H9 (cell line): ENCODE measurements around the gene PLEKHA7. TPM values are rescaled to one million over a fixed set of nuclear protein-coding genes. Genes with fewer than 3 reads are reported as not detected.

ENCODE experiments used
- DNase-seq: peaks from one replicate; pipeline ENCODE4 v3.0.0-alpha.2; 2017
- H2AFZ ChIP-seq: one replicate; pipeline ENCODE4 v1.6.1; 2013; ENCODE audit warnings: mild to moderate bottlenecking, low read length, control low read depth, moderate library complexity
- H2AK5ac ChIP-seq: 2 replicates; pipeline ENCODE4 v1.6.1; 2013; ENCODE audit warnings: low read length, control low read depth, mixed read lengths; ENCODE audit not compliant: insufficient read length
- H2BK120ac ChIP-seq: one replicate; pipeline ENCODE4 v1.6.1; 2013; ENCODE audit warnings: low read depth, mild to moderate bottlenecking, low read length, control low read depth, inconsistent platforms; ENCODE audit not compliant: poor library complexity, severe bottlenecking
- H2BK12ac ChIP-seq: 2 replicates; pipeline ENCODE4 v1.6.1; 2013; ENCODE audit warnings: low read length, control low read depth, mixed read lengths, low read depth; ENCODE audit not compliant: insufficient read length
- H2BK15ac ChIP-seq: 2 replicates; pipeline ENCODE4 v1.6.1; 2013; ENCODE audit warnings: low read depth, low read length, control low read depth
- H2BK20ac ChIP-seq: one replicate; pipeline ENCODE4 v1.6.1; 2013; ENCODE audit warnings: low read depth, mild to moderate bottlenecking, low read length, control low read depth, inconsistent platforms; ENCODE audit not compliant: poor library complexity, severe bottlenecking
- H2BK5ac ChIP-seq: 2 replicates; pipeline ENCODE4 v1.6.1; 2013; ENCODE audit warnings: low read length, control low read depth, mixed read lengths; ENCODE audit not compliant: insufficient read length
- H3K14ac ChIP-seq: 2 replicates; pipeline ENCODE4 v1.6.1; 2013; ENCODE audit warnings: low read length, control low read depth; ENCODE audit not compliant: insufficient read depth
- H3K18ac ChIP-seq: 2 replicates; pipeline ENCODE4 v1.6.1; 2013; ENCODE audit warnings: low read depth, mild to moderate bottlenecking, mixed read lengths, low read length, control low read depth; ENCODE audit not compliant: insufficient read length
- H3K23ac ChIP-seq: 2 replicates; pipeline ENCODE4 v1.6.1; 2013; ENCODE audit warnings: low read length, control low read depth, mixed read lengths, low read depth; ENCODE audit not compliant: insufficient read length
- H3K23me2 ChIP-seq: 2 replicates; pipeline ENCODE4 v1.6.1; 2013; ENCODE audit warnings: low read depth, mild to moderate bottlenecking, mixed read lengths, low read length, control low read depth; ENCODE audit not compliant: insufficient read length, poor library complexity, severe bottlenecking
- H3K27ac ChIP-seq: 2 replicates; pipeline ENCODE4 v1.5.1; 2013; ENCODE audit warnings: low read length, control low read depth, mixed read lengths, low read depth; ENCODE audit not compliant: insufficient read length
- H3K27me3 ChIP-seq: 2 replicates; pipeline ENCODE4 v1.6.1; 2013; ENCODE audit warnings: low read length, control low read depth, inconsistent platforms; ENCODE audit not compliant: insufficient read depth
- H3K4ac ChIP-seq: 2 replicates; pipeline ENCODE4 v1.6.1; 2013; ENCODE audit warnings: low read depth, mild to moderate bottlenecking, control low read depth, inconsistent platforms, low read length, moderate library complexity
- H3K4me1 ChIP-seq: 2 replicates; pipeline ENCODE4 v1.6.1; 2013; ENCODE audit warnings: low read length, control low read depth, inconsistent platforms; ENCODE audit not compliant: insufficient read depth
- H3K4me2 ChIP-seq: 2 replicates; pipeline ENCODE4 v1.6.1; 2013; ENCODE audit warnings: low read length, control low read depth, mixed read lengths; ENCODE audit not compliant: insufficient read length, insufficient read depth
- H3K56ac ChIP-seq: 2 replicates; pipeline ENCODE4 v1.6.1; 2013; ENCODE audit warnings: low read depth, mild to moderate bottlenecking, mixed read lengths, low read length, control low read depth; ENCODE audit not compliant: insufficient read length
- H3K79me1 ChIP-seq: 2 replicates; pipeline ENCODE4 v1.6.1; 2013; ENCODE audit warnings: low read depth, mild to moderate bottlenecking, moderate library complexity, low read length, control low read depth, inconsistent platforms; ENCODE audit not compliant: insufficient read depth, poor library complexity, severe bottlenecking
- H3K79me2 ChIP-seq: 2 replicates; pipeline ENCODE4 v1.6.1; 2013; ENCODE audit warnings: low read length, control low read depth, inconsistent platforms; ENCODE audit not compliant: insufficient read depth
- H3K9ac ChIP-seq: 2 replicates; pipeline ENCODE4 v1.6.1; 2013; ENCODE audit warnings: low read length, control low read depth, mixed read lengths; ENCODE audit not compliant: insufficient read length; ENCODE audit errors: extremely low read depth
- H3K9me3 ChIP-seq: one replicate; pipeline ENCODE4 v1.6.1; 2013; ENCODE audit warnings: low read depth, low read length, inconsistent platforms; ENCODE audit not compliant: control insufficient read depth
- H3T11ph ChIP-seq: one replicate; pipeline ENCODE4 v1.6.1; 2013; ENCODE audit warnings: mild to moderate bottlenecking, low read length, control low read depth, inconsistent platforms
- H4K20me1 ChIP-seq: one replicate; pipeline ENCODE4 v1.6.1; 2013; ENCODE audit not compliant: control insufficient read depth, insufficient read length, insufficient read depth
- H4K5ac ChIP-seq: 2 replicates; pipeline ENCODE4 v1.6.1; 2013; ENCODE audit warnings: low read depth, mild to moderate bottlenecking, mixed read lengths, low read length, control low read depth; ENCODE audit not compliant: insufficient read length
- H4K8ac ChIP-seq: replicated peaks from 2 replicates; pipeline ENCODE4 v1.6.1; 2013; ENCODE audit warnings: low read length, control low read depth, mixed read lengths, low read depth; ENCODE audit not compliant: insufficient read length
- H4K91ac ChIP-seq: 2 replicates; pipeline ENCODE4 v1.6.1; 2013; ENCODE audit warnings: low read depth, mild to moderate bottlenecking, moderate library complexity, mixed read lengths, low read length, control low read depth; ENCODE audit not compliant: insufficient read length
- H3K27ac Mint-ChIP-seq, 3 experiments: 2 replicates in 2 of 3; 3 replicates in 1 of 3; pipeline ENCODE4 v1.8.0; 2020 to 2021; ENCODE audit warnings: mixed read lengths in 3 of 3, mild to moderate bottlenecking in 1 of 3, moderate library complexity in 1 of 3
- H3K27me3 Mint-ChIP-seq: 2 replicates; pipeline ENCODE4 v1.8.0; 2021; ENCODE audit warnings: low read depth, mild to moderate bottlenecking, moderate library complexity, mixed read lengths
- H3K36me3 Mint-ChIP-seq, 3 experiments: 2 replicates in 2 of 3; 3 replicates in 1 of 3; pipeline ENCODE4 v1.8.0; 2020 to 2021; ENCODE audit warnings: low read depth in 3 of 3, mixed read lengths in 3 of 3; ENCODE audit not compliant: insufficient read depth in 1 of 3
- H3K4me1 Mint-ChIP-seq, 2 experiments: 2 replicates each; pipeline ENCODE4 v1.8.0; 2020; ENCODE audit warnings: mixed read lengths in 2 of 2
- H3K4me3 Mint-ChIP-seq, 2 experiments: 2 replicates in 1 of 2; 3 replicates in 1 of 2; pipeline ENCODE4 v1.8.0; 2020 to 2021; ENCODE audit warnings: mild to moderate bottlenecking in 2 of 2, mixed read lengths in 2 of 2, moderate library complexity in 1 of 2
- H3K9me3 Mint-ChIP-seq, 2 experiments: 2 replicates in 1 of 2; 3 replicates in 1 of 2; pipeline ENCODE4 v1.8.0; 2020; ENCODE audit warnings: mild to moderate bottlenecking in 2 of 2, mixed read lengths in 2 of 2, moderate library complexity in 1 of 2
- CTCF ChIP-seq: fragments of 200-600 bp; sonication (generic); conservative IDR thresholded peaks from 3 replicates; pipeline ENCODE4 v1.8.0; 2021; ENCODE audit warnings: antibody characterized with exemption, mild to moderate bottlenecking
- total RNA-seq: library from RNA; stranded (reverse); gene quantifications from 2 replicates; pipeline ENCODE4 v1.2.1, GENCODE V29; 2021

Gene PLEKHA7
- total RNA-seq, 1 experiment from 2014 or later: 21.0 TPM

- H3K36me3 Mint-ChIP-seq: no peaks in the 10 kb centered on the region
- Histone ChIP-seq H3T11ph (no peak overlapping the region), H3K27me3 (no peaks in the 10 kb centered on the region), H3K4me2 (no peak overlapping the region), H3K27ac (no peak overlapping the region), H2BK20ac (no peak overlapping the region), H4K8ac (no peak overlapping the region), H3K56ac (no peak overlapping the region), H4K20me1 (no peaks in the 10 kb centered on the region), H2BK15ac (no peak overlapping the region), H3K4me1 (peaks cover 7% of the 10 kb centered on the region), H3K4ac (no peak overlapping the region), H3K23me2 (no peaks in the 10 kb centered on the region), H3K14ac (no peak overlapping the region), H3K9me3 (no peaks in the 10 kb centered on the region), H4K91ac (no peak overlapping the region), H4K5ac (no peak overlapping the region), H3K79me1 (no peaks in the 10 kb centered on the region), H2BK5ac (no peak overlapping the region), H2BK12ac (no peak overlapping the region), H3K18ac (no peak overlapping the region), H3K9ac (no peak overlapping the region), H2AK5ac (no peak overlapping the region), H3K79me2 (no peaks in the 10 kb centered on the region), H3K23ac (no peak overlapping the region), H2AFZ (no peak overlapping the region), H2BK120ac (no peak overlapping the region)
- TF ChIP-seq CTCF: no peak
- H3K9me3 Mint-ChIP-seq: no peaks in the 10 kb centered on the region
- no peak overlapping the region for H3K4me3 Mint-ChIP-seq
- peaks cover 24% of the 10 kb centered on the region for H3K27me3 Mint-ChIP-seq
- no peak overlapping the region for H3K27ac Mint-ChIP-seq
- H3K4me1 Mint-ChIP-seq: peaks cover 48 to 61% of the 10 kb centered on the region in 2 experiments
- DNase-seq: no peak
These were observed 114.4 kb downstream of the PLEKHA7 start for GRCh38 chr11:16899708-16900303.
